DOHH2 (cell line): ENCODE results near the gene USP35.

Source experiments
- H3F3A ChIP-seq: fragments of 200-600 bp; sonication (generic), shearing (Covaris generic); 2 replicates; pipeline ENCODE4 v1.6.0; 2016; ENCODE audit warnings: antibody characterized with exemption, mild to moderate bottlenecking; ENCODE audit not compliant: control insufficient read depth, insufficient read depth
- H3K27ac ChIP-seq: fragments of 200-600 bp; sonication (generic); 2 replicates; pipeline ENCODE4 v1.5.1; 2014; ENCODE audit warnings: low read depth, mild to moderate bottlenecking, low read length, moderate library complexity
- H3K27me3 ChIP-seq: fragments of 200-600 bp; sonication (generic); 2 replicates; pipeline ENCODE4 v1.6.1; 2014; ENCODE audit warnings: mild to moderate bottlenecking, low read length, mixed read lengths; ENCODE audit not compliant: control insufficient read depth
- H3K36me3 ChIP-seq: fragments of 200-600 bp; sonication (generic); 2 replicates; pipeline ENCODE4 v1.6.1; 2014; ENCODE audit warnings: mild to moderate bottlenecking, low read length, moderate library complexity, mixed read lengths; ENCODE audit not compliant: control insufficient read depth
- H3K4me1 ChIP-seq: fragments of 200-600 bp; sonication (generic); 2 replicates; pipeline ENCODE4 v1.6.1; 2014; ENCODE audit warnings: mild to moderate bottlenecking, low read length, mixed read lengths; ENCODE audit not compliant: control insufficient read depth
- H3K4me2 ChIP-seq: fragments of 200-600 bp; sonication (generic); 2 replicates; pipeline ENCODE4 v1.6.0; 2014; ENCODE audit warnings: mild to moderate bottlenecking, low read length, moderate library complexity
- H3K4me3 ChIP-seq: fragments of 200-600 bp; sonication (generic); 2 replicates; pipeline ENCODE4 v1.5.1; 2014; ENCODE audit warnings: mild to moderate bottlenecking, low read length, mixed read lengths
- H3K79me2 ChIP-seq: fragments of 200-600 bp; sonication (generic); 2 replicates; pipeline ENCODE4 v1.6.1; 2014; ENCODE audit warnings: mild to moderate bottlenecking, low read length, mixed read lengths; ENCODE audit not compliant: control insufficient read depth
- H3K9me2 ChIP-seq: fragments of 200-600 bp; sonication (generic); replicated peaks from 2 replicates; pipeline ENCODE4 v1.6.1; 2014; ENCODE audit warnings: mild to moderate bottlenecking, low read length, mixed read lengths; ENCODE audit not compliant: control insufficient read depth
- H3K9me3 ChIP-seq: fragments of 200-600 bp; sonication (generic); 2 replicates; pipeline ENCODE4 v1.6.1; 2014; ENCODE audit warnings: antibody characterized with exemption, low read length, mixed read lengths; ENCODE audit not compliant: control insufficient read depth, insufficient read depth
- H4K20me1 ChIP-seq: fragments of 200-600 bp; sonication (generic); 2 replicates; pipeline ENCODE4 v1.6.0; 2014; ENCODE audit warnings: low read depth, mild to moderate bottlenecking, antibody characterized with exemption, low read length, moderate library complexity; ENCODE audit not compliant: control insufficient read depth, insufficient read depth
- EZH2phosphoT487 ChIP-seq: fragments of 200-600 bp; sonication (generic); IDR thresholded peaks from 2 replicates; pipeline ENCODE4 v1.6.1; 2017; ENCODE audit warnings: borderline replicate concordance, mild to moderate bottlenecking, antibody characterized with exemption, low read length, moderate library complexity, mixed read lengths
- TF ChIP-seq, protein P1 (sequence below): fragments of 200-600 bp; sonication (generic); IDR thresholded peaks from one replicate; pipeline ENCODE4 v1.5.1; 2014; ENCODE audit warnings: antibody characterized with exemption, mild to moderate bottlenecking, low read depth, low read length; ENCODE audit not compliant: poor library complexity, severe bottlenecking

USP35 gene

DNA sequence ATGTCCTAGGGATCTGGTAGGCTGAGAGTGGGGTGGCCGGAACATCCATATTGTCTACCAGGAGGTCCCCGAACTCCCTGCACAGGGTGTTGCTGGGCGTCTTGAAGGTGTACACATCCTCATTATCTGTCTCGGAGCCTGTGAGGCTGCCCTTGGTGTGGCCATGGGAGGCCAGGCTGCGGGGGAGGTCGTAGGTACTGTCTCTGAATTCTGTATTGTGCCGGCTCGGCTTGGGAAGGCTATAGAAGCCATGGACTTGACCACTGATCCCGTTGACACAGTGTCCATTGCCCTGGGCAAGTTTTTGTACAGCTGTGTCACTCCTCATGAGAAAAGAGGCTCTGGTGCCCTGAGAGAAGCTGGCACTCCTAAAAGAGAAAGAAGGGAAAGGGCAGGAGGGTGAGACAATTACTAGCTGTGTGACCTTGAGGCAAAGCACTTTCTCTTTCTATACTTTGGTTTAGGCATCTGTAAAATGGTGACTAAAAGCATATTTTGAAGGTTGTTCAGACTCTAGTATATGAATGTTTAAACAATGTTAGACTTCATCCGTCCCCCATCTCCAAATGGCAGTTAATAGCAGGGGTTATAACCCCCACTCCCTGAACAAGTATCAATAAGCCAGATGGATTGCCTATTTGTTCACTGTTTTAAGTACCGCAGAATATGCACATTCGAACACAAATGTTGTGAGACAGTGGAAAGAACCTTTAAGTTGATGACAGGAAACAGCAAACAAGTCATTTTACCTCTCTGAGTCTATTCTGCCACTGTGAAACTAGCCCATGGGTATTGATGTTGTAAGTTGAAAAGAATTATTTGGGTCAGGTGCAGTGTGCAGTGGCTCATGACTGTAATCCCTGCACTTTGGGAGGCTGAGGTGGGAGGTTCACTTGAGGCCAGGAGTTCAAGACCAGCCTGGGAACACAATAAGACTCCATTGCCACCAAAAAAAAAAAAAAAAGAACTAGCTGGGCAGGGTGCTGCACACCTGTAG lies 38.3 kb downstream of the USP35 start:
- Histone ChIP-seq H3K36me3 (no peaks in the 10 kb centered on the region), H3K9me3 (no peaks in the 10 kb centered on the region), H3K4me3 (no peak overlapping the region), H3K27me3 (no peaks in the 10 kb centered on the region), H3F3A (no peaks in the 10 kb centered on the region), H3K27ac (no peak overlapping the region), H3K4me1 (peaks cover 45% of the 10 kb centered on the region), H3K79me2 (no peaks in the 10 kb centered on the region), H3K9me2 (no peaks in the 10 kb centered on the region), H4K20me1 (no peaks in the 10 kb centered on the region), H3K4me2 (peak overlapping the region; percentile 48)
- no peak for TF ChIP-seq EZH2phosphoT487
- TF ChIP-seq, protein P1, sequence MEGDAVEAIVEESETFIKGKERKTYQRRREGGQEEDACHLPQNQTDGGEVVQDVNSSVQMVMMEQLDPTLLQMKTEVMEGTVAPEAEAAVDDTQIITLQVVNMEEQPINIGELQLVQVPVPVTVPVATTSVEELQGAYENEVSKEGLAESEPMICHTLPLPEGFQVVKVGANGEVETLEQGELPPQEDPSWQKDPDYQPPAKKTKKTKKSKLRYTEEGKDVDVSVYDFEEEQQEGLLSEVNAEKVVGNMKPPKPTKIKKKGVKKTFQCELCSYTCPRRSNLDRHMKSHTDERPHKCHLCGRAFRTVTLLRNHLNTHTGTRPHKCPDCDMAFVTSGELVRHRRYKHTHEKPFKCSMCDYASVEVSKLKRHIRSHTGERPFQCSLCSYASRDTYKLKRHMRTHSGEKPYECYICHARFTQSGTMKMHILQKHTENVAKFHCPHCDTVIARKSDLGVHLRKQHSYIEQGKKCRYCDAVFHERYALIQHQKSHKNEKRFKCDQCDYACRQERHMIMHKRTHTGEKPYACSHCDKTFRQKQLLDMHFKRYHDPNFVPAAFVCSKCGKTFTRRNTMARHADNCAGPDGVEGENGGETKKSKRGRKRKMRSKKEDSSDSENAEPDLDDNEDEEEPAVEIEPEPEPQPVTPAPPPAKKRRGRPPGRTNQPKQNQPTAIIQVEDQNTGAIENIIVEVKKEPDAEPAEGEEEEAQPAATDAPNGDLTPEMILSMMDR = no peak

DNA sequence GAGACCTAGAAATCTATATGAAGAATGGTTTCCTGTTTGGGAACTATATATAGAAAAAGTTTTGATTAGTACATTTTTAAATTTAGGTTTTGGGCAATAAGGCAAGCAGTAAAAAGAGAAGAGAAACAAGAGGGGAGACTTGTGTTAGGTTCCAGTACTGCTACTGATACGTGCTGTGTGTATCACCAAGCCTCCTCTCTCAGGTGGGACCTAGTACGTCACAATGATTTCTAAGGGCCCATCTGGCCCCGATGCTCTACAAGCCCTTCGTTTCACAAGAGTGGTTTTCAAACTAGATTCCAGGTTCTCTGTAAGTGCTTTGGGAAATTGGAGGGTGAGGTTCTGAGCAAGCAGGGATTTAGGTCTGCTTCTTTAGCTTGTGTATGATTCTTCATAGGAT lies 39.2 kb downstream of the USP35 start:
- no peaks in the 10 kb centered on the region for H4K20me1 ChIP-seq
- H3K4me3 ChIP-seq = peak overlapping the region; percentile 22; the same call in 1 of the 2 replicates
- H3K9me3 ChIP-seq = no peaks in the 10 kb centered on the region
- H3K4me2 ChIP-seq = peak overlapping the region; percentile 48
- no peaks in the 10 kb centered on the region for H3K36me3 ChIP-seq
- H3K27me3 ChIP-seq = no peaks in the 10 kb centered on the region
- no peak overlapping the region for H3K27ac ChIP-seq
- H3F3A ChIP-seq = no peaks in the 10 kb centered on the region
- H3K9me2 ChIP-seq = no peaks in the 10 kb centered on the region
- H3K4me1 ChIP-seq = peaks cover 42% of the 10 kb centered on the region
- H3K79me2 ChIP-seq = no peaks in the 10 kb centered on the region
- TF ChIP-seq EZH2phosphoT487 = no peak
- TF ChIP-seq, protein P1 = no peak

DNA sequence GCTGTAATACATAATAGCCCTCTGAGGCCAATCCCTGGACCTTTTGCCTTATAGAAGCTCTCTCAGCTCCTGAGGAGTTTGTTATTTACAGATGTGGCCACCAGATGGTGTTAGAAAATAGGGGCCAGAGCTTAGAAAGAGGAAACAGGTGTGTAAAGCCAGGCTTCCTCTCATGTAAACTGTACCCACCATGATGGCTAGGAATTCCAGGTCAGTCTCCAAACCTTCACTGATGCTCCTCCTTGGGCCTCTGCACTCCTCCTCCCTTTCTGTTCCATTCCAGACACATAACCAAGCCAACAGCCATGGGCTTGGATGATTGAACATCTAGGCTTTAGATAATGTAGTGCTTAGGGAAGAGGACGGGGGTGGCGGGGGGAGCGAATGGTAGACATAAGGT lies 39.7 kb downstream of the USP35 start:
- no peaks in the 10 kb centered on the region for H3K79me2 ChIP-seq

More for the DNA sequence above, 39.7 kb downstream of the USP35 start:
- H3K36me3 ChIP-seq = no peaks in the 10 kb centered on the region
- H3F3A ChIP-seq = no peaks in the 10 kb centered on the region
- H4K20me1 ChIP-seq = no peaks in the 10 kb centered on the region
- H3K27me3 ChIP-seq = no peaks in the 10 kb centered on the region
- TF ChIP-seq, protein P1 = peak; percentile 67
- TF ChIP-seq EZH2phosphoT487 = no peak
- H3K4me1 ChIP-seq = peaks cover 37% of the 10 kb centered on the region
- H3K9me3 ChIP-seq = no peaks in the 10 kb centered on the region
- H3K27ac ChIP-seq = no peak overlapping the region
- H3K4me2 ChIP-seq = peak overlapping the region; percentile 48
- H3K4me3 ChIP-seq = no peak overlapping the region
- no peaks in the 10 kb centered on the region for H3K9me2 ChIP-seq
